ENCODE measurements around the gene PNPLA8.

DNA sequence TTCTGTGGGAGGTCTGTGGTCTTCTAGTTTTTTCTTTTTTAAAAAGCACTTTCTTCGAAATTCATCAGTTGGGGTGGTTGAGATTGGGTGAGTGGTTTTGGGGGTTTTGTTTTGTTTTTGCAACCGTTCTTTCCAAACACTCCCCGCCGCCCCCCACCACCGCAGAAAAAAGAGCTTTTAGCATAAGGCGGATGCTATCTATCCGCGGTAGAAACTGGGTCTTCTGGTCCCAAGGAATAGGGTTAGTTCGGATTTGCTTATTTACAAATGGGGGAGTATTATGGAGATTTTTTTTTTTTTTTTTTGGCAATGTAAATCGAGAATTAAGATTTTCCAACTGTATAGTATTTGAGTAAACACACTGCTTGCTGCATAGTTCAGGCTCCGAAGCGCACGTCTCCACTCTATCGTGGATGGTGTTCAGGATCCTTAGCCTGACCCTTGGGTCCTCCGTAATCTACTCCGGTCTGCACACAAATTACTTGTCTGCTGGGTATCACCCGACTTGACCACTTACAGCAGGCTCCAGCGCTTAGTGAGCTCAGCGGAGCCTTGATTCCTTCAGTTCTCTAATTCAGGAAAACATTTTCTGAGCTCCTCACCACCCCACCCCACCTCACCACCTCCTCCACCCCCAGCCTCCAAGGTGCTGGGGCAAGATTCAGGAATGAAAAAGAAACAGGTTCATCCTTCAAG is 68.9 kb downstream of the PNPLA8 start:
- TF ChIP-seq POLR2A (IDR thresholded peaks at IDR 0.05), result no peak
- TF ChIP-seq CTCF (IDR thresholded peaks at IDR 0.05), result no peak
- TF ChIP-seq EP300 (IDR thresholded peaks at IDR 0.05; ENCODE audit: low read depth), result no peak

All from transverse colon (tissue), 3 donors.